GM18873 (cell line): ENCODE results near the gene TRPC4AP.
"Not testable (repeated sequence)": the region's sequence is repeated elsewhere in the genome, so short reads cannot be mapped to it uniquely, and the experiment has no call there.

Experiments used
- ATAC-seq: cut with Tn5 transposase; IDR thresholded peaks from one replicate; pipeline ENCODE4 v1.9.1; 2021; ENCODE audit warnings: mild to moderate bottlenecking, moderate library complexity, moderate number of reproducible peaks; ENCODE audit not compliant: unreplicated experiment, low FRiP score

TRPC4AP gene, protein sequence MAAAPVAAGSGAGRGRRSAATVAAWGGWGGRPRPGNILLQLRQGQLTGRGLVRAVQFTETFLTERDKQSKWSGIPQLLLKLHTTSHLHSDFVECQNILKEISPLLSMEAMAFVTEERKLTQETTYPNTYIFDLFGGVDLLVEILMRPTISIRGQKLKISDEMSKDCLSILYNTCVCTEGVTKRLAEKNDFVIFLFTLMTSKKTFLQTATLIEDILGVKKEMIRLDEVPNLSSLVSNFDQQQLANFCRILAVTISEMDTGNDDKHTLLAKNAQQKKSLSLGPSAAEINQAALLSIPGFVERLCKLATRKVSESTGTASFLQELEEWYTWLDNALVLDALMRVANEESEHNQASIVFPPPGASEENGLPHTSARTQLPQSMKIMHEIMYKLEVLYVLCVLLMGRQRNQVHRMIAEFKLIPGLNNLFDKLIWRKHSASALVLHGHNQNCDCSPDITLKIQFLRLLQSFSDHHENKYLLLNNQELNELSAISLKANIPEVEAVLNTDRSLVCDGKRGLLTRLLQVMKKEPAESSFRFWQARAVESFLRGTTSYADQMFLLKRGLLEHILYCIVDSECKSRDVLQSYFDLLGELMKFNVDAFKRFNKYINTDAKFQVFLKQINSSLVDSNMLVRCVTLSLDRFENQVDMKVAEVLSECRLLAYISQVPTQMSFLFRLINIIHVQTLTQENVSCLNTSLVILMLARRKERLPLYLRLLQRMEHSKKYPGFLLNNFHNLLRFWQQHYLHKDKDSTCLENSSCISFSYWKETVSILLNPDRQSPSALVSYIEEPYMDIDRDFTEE

DNA sequence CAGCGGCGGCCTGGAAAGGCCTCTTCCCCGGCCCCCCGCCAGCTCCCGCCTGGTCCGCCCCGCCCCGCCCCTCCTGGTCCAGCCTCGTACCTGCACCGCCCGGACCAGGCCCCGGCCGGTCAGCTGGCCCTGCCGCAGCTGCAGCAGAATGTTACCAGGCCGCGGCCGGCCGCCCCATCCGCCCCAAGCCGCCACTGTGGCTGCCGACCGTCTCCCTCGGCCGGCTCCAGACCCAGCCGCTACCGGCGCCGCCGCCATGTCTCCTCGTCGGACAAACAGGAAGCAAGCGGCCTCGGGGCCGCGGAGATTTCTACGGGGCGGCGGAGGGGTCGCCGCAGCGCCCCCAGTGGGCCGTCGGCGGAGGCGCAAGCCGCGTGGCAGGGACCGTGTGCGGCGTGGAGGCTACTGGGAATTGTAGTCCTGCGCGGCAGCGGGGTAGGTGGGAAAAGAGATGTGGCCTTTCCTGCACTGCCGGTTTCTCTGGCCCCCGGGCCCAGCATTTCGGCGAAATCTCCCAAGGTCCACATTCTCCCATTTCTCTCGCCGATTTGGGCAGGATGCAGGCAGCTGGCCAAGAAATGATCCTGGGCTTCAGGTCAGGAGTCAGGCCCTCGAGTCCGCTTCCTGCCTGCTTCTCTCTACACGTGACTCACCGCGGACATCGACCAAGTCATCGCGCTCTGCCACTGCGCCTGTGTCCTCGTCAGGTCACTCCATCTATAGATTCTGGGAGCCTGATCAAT is at the start of gene TRPC4AP:
Gene TRPC4AP (minus strand): TSS at position 284 of the 743 bp plus-strand sequence. CDS start 26 bp downstream, at position 258.
- ATAC-seq = peak; percentile 77

- no peak for ATAC-seq
Measured at GRCh38 chr20:35135867-35136586, 43.4 kb upstream of the TRPC4AP start.

- no peak for ATAC-seq
Measured at GRCh38 chr20:35134880-35135279, 42.3 kb upstream of the TRPC4AP start.

DNA sequence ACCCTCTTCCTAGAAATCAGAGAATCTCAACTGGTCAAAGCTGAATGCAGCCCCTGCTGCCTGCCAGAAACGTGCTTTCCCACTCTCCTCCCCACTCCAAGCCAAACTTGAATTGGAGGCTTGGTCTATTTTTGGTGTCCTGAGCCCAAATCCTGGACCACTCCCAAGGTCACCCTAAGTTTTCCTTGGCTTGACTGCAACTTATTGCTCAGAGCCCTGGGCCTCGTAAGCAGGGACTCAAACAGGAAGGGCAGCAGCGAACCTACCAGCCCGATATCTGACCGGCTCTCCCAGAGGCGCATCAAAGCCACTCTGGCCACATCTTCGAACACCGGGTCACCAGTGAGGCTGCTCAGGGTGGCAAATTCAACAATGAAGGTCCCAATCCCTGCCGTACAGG is 41.9 kb upstream of the TRPC4AP start:
- no peak for ATAC-seq

GRCh38 chr20:35133735-35134134 is 41.1 kb upstream of the TRPC4AP start:
- no peak for ATAC-seq

DNA sequence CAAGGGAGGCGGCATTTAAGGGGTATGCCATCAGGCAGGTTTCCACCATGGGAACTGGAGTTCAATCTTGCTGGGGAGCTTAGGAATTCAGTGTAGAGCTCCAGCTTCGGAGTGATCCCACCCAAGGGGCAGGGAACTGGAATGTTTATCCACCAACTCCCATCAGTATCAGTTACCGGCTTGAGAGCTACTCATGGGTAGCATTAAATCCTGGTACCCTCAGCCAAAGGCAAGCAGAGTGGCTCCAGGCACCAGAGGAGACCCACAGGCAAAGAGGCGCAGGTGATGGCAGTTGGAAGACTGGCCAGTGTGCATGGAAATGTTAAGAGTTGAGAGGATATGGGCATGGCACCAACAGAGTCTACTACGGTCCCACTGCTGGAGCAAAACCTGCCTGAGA is 40.4 kb upstream of the TRPC4AP start:
- no peak for ATAC-seq

- ATAC-seq = no peak
Measured at GRCh38 chr20:35131934-35132333, 39.3 kb upstream of the TRPC4AP start.

DNA sequence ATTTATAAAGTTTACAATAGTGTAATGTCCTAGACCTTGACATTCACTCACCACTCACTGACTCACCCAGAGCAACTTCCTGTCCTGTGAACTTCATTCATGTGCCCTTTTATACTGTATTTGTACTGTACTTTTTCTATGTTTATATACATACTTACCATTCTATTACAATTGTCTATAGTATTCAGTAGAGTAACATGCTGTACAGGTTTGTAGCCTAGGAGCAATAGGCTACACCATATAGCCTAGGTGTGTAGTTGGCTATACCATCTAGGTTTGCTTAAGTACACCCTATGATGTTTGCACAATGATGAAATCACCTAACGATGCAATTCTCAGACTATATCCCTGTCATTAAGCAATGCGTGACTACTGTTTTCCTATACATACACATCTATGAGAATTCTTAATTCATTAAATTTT is 37.1 kb upstream of the TRPC4AP start:
- no peak for ATAC-seq

DNA sequence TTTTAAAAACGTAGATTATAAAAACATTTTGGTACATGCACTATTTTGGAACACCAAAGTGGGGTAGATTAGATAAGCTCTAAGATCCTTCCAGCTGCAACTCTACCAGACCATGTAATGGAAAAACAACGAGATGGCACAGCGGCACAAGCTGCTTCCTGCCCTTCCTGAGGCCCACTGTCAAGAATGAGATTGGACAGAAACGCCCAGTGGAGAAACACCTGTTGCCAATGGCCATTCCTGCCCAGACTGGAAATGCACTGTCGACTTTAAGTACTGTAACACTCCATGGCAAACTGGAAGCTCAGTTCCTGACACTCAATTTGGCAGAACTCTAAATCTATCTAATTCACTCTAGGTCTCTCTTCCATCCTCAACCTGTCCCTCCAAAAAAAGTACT is 33.1 kb upstream of the TRPC4AP start:
- ATAC-seq = no peak

DNA sequence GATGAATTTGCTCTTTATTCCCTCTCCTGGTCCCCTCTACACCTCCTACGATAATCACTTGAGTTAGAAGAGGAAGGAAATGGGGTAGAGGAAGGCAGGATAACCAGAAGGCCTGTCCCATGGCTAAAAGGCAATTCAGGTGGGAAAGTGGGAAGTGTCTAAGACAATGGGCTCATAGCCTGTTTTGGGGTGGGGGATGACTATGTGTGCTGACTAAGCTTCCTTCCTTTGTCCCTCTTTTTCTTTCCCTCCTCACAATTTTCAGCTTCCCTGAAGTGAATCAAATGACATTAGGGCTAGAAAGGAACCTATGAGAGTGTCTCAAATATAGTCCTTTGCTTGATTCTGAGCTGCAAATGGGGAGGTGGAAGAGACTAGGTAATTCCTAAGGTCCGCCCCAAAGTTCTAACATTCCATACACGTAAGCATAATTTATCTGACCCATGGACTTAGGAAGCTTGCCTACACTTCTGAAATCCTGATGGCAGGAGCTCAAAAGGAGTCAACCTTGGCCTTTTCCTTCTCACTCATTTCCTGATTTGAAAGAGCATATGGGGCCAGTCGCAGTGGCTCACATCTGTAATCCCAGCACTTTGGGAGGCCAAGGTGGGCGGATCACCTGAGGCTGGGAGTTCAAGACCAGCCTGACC is 30.3 kb upstream of the TRPC4AP start:
- ATAC-seq = no peak

DNA sequence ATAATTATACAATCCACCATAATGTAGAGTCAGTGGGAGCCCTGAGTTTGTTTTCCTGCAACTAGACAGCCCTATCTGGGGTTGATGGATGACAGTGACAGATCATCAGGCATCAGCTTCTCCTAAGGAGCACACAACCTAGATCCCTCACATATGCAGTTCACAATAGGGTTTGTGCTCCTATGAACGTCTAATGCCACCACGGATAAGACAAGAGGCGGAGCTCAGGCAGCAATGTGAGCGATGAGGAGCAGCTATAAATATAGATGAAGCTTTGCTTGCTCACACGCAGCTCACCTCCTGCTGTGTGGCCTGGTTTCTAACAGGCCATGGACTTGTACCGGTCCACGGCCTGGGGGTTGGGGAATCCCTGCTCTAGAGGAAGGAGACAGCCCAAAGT is 28.6 kb upstream of the TRPC4AP start:
- no peak for ATAC-seq

DNA sequence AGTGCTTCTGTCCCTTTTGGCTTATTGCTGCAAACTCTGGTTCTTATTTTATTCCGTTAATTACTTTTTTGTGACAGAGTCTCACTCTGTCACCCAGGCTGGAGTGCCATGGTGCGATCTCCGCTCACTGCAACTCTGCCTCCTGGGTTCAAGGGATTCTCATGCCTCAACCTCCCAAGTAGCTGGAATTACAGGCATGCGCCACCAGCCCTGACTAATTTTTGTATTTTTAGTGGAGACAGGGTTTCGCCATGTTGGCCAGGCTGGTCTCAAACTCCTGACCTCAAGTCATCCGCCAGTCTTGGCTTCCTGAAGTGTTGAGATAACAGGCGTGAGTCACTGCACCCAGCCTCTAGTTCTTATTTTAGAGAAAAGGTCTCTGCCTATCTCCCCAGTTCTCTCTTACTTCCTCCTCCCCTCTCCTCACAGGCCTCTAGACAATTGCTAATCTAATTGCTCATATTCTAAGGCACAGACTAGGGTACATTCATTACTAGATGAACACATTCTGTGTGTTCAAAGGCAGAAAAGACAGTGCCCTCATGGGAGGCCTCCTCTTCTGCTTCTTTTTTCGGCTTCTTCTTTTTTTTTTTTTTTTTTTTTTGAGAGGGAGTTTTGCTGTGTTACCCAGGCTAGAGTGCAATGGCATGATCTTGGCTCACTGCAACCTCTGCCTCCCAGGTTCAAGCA is 27.6 kb upstream of the TRPC4AP start:
- no peak for ATAC-seq

GRCh38 chr20:35117629-35118028 is 25.0 kb upstream of the TRPC4AP start:
- no peak for ATAC-seq

DNA sequence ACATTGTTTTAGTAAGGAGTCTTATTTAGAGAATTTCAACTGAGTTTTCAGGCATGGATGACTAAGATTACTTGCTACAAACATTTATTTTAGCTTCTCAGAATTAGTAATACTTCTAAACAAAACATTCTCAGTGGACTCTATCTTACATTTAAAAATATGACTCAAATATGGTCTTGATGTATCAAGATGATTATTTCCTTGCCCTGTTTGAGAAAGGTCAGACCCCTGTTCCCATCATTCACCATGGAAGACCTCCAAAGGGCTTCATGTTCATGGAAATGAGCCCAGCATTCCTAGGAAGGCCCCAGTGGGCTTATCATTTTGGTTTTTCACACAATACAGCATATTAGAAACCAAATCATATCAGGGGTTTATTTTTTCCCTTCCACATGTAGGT is 24.6 kb upstream of the TRPC4AP start:
- no peak for ATAC-seq

GRCh38 chr20:35116258-35116657 is 23.7 kb upstream of the TRPC4AP start:
- no peak for ATAC-seq

- no peak for ATAC-seq
Measured at GRCh38 chr20:35115606-35116005, 23.0 kb upstream of the TRPC4AP start.

DNA sequence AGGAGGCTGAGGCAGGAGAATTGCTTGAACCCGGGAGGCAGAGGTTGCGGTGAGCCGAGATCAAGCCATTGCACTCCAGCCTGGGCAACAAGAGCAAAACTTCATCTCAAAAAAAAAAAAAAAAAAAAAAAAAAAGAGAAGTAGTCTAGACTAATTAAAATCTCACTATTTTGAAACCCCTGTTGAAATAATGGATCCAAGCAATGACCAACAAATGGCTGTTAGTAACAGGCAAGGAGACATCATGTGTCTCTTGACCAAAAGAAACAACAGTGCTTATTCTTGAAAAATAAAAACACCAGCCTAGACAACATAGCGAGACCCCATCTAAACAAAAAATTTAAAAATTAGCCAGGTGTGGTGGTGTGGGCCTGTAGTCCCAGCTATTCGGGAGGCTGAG is 19.7 kb upstream of the TRPC4AP start:
- not testable (repeated sequence) for ATAC-seq

DNA sequence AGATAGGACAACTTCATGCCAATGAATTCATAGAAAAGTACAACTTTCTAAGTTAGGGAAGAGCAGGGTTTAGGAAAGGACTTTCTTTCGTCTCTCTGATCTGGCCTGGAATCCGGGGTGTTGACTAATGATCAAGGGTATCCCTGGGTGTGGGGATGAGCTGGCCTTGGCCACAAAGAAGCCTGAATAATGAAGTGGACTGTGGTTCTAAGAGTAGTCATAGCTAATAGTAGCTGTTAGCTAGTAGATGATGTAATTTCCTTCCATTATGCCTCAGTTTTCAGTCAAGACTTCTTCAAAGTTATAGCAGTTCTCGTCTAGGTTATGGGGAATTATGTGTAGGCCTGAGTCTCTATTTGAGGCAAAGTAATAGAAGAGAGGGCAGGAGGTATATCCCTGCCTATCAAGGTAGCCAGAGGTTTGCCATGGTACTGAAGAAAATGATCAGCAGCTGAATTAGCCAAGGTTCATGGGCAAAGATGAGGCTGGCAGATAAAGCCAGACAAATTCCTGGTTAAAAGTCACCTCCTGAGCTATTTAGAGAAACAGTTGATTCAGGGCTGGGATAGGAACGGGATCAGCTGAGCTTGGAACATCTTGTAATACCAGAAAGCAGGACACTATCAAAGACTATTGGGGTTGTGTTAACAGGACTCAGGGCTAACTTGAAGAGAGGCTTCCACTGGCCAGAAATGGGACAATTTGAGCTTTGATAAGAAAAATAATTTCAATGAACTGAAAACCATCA is 18.7 kb upstream of the TRPC4AP start:
- no peak for ATAC-seq

DNA sequence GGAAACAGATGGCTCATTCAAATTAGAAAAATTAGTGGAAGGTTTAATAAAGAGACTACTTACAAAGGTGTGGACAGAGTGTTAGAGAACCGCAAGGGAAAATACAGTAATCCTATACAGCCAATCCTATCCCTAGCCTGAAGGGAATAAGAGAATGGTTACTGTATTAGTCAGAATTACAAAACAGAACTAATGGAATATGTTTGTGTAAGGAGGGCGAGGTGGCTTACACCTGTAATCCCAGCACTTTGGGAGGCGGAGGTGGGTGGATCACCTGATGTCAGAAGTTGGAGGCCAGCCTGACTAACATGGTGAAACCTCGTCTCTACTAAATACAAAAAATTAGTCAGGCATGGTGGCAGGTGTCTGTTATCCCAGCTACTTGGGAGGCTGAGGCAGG is 16.3 kb upstream of the TRPC4AP start:
- no peak for ATAC-seq
